Upper lobe of left lung (tissue), 6 donors: ENCODE results near the gene OR52E6. TPM values are rescaled to one million over a fixed set of nuclear protein-coding genes. Genes with fewer than 3 reads are reported as not detected.

Source experiments
- ATAC-seq, 2 donors: fragments of 200-7000 bp; cut with Tn5 transposase; one replicate each; pipeline ENCODE4 v1.9.1; 2022; ENCODE audit warnings: mild to moderate bottlenecking in 2 of 2, moderate library complexity in 2 of 2; ENCODE audit not compliant: low FRiP score in 2 of 2
- DNase-seq, 2 donors: peaks; one replicate each; pipeline ENCODE4 v3.0.0-alpha.2; 2019 to 2020
- H3K27ac ChIP-seq, 4 donors: fragments of 200-600 bp; sonication (generic); one replicate each; pipeline ENCODE4 v1.5.1; 2016 to 2019
- H3K27me3 ChIP-seq, 4 donors: fragments of 200-600 bp; sonication (generic); one replicate each; pipeline ENCODE4 v1.5.1; 2017 to 2019
- H3K36me3 ChIP-seq, 4 donors: fragments of 200-600 bp; sonication (generic); one replicate each; pipeline ENCODE4 v1.5.1; 2016 to 2019
- H3K4me1 ChIP-seq, 4 donors: fragments of 200-600 bp; sonication (generic); one replicate each; pipeline ENCODE4 v1.5.1; 2018 to 2019
- H3K4me3 ChIP-seq, 4 donors: fragments of 200-600 bp; sonication (generic); one replicate each; pipeline ENCODE4 v1.5.1; 2017 to 2019; ENCODE audit warnings: mild to moderate bottlenecking in 2 of 4, moderate library complexity in 1 of 4
- H3K9me3 ChIP-seq, 4 donors: fragments of 200-600 bp; sonication (generic); one replicate each; pipeline ENCODE4 v1.5.1; 2018 to 2019
- EP300 ChIP-seq, 4 donors: sonication (generic); formaldehyde crosslinking; IDR thresholded peaks; one replicate each; pipeline ENCODE4 v1.5.1; 2017; ENCODE audit warnings: antibody characterized with exemption in 4 of 4, control low read depth in 2 of 4
- POLR2A ChIP-seq, 4 donors: fragments of 450-650 bp; IDR thresholded peaks; one replicate each; pipeline ENCODE4 v1.5.1; 2016 to 2017; ENCODE audit warnings: antibody characterized with exemption in 4 of 4, mild to moderate bottlenecking in 2 of 4
- POLR2AphosphoS5 ChIP-seq, 2 donors: sonication (generic); formaldehyde crosslinking; IDR thresholded peaks; one replicate each; pipeline ENCODE4 v1.5.1; 2017; ENCODE audit warnings: antibody characterized with exemption in 2 of 2
- WGBS, 2 donors: methylation state at CpG; one replicate each; pipeline ENCODE4 v1.1.5; 2017 to 2018; 5-methylcytosine and 5-hydroxymethylcytosine counted together
- total RNA-seq, 6 donors: library from RNA; depleted of rRNA in 4 of 6; stranded (reverse); fragments of >200 nt in 4 of 6; gene quantifications; one replicate each; pipeline versions ENCODE4 v1.1.0 to v1.2.1, GENCODE V29; 2016 to 2021
- TF ChIP-seq, protein P1 (sequence below), 6 experiments: fragments of 450-650 bp in 4 of 6; fragments of 200-600 bp in 2 of 6; sonication (generic) in 2 of 6; IDR thresholded peaks; one replicate each; pipeline ENCODE4 v1.5.1; 2016 to 2019; ENCODE audit warnings: antibody characterized with exemption in 6 of 6
- donor health status: DM: no; HTN: no; CAD: no; lungs with moderate emphysema.
- donor health status: DM: no; HTN: yes; CAD: no; lungs with severe emphysema.

OR52E6 gene
- total RNA-seq, 6 donors from 2014 or later, result not detected

DNA sequence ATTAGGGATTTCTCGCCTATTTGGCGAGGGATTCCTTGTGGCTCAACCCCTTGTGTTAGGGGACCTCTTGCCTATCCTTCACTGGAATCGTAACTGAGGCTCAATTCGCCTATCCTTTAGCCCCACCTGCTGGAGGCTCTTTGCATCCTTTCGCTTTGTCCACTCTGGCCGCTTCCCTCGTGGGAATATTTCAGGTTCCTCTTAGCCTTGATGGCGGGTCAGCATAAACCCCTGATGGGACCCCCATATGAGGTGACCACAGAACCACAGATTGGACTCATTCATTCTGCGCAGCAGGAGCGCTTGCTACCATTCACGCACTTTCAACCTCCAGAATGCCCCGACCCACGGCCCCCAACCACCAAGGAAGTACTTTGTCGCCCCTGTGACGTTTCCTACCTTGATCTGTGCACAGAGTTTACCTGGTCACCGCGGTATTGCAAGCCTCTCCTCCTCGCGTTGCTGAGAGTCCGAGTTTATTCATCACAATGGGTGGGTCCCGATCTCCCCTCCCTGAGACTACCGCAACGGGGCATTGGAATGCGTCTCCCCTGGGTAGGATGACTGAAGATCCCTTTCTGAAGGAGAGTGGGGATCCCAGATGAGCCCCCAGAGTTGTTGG, 33.1 kb downstream of the OR52E6 start, which contains the start of gene OR52N2:
TSS of gene OR52N2 (plus strand) at position 425 of the 622 bp plus-strand sequence. CDS start 11,412 bp downstream, outside the sequence.
- peak in 1 of 2 donors; percentile 79 for DNase-seq
- peak; percentile 91 to 97 for ATAC-seq
- peak within 1 kb of the TSS; percentile 44 to 53 (median 49) for H3K4me3 ChIP-seq
- no peak within 1 kb of the TSS for H3K27ac ChIP-seq
- TF ChIP-seq, protein P1, sequence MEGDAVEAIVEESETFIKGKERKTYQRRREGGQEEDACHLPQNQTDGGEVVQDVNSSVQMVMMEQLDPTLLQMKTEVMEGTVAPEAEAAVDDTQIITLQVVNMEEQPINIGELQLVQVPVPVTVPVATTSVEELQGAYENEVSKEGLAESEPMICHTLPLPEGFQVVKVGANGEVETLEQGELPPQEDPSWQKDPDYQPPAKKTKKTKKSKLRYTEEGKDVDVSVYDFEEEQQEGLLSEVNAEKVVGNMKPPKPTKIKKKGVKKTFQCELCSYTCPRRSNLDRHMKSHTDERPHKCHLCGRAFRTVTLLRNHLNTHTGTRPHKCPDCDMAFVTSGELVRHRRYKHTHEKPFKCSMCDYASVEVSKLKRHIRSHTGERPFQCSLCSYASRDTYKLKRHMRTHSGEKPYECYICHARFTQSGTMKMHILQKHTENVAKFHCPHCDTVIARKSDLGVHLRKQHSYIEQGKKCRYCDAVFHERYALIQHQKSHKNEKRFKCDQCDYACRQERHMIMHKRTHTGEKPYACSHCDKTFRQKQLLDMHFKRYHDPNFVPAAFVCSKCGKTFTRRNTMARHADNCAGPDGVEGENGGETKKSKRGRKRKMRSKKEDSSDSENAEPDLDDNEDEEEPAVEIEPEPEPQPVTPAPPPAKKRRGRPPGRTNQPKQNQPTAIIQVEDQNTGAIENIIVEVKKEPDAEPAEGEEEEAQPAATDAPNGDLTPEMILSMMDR (IDR thresholded peaks at IDR 0.05), result peak; percentile 80 to 89 (median 84)
- TF ChIP-seq POLR2AphosphoS5 (IDR thresholded peaks at IDR 0.05), result no peak
- H3K27me3 ChIP-seq, result no peaks in the 10 kb centered on the region
- 11 to 25% methylated on average over 12 to 24 of the region's 24 CpGs for WGBS, 2 donors
- no peaks in the 10 kb centered on the region for H3K36me3 ChIP-seq
- peaks cover 0 to 14% (median 3%) of the 10 kb centered on the region in 4 donors for H3K4me1 ChIP-seq
- H3K9me3 ChIP-seq, result peaks cover 0 to 4% (median under 1%) of the 10 kb centered on the region in 4 donors

DNA sequence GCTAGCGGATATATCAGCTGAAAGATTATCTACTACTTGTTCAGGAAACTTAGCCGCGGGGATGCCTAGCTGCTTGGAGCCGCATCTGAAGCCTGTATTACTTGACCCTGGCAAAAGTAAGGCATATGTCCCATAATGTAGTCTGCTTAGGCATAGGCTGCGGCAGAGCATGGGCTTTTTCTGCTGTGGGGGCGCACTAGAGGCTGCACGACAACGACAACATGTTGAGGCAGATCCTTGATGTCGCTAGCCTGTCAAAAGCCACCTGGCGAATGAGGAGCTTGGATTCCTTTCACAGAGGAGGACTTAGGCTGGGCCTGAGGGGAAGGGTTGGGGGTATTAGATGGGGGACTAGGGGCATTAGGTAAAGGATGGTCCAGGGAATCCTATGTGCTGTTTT, 34.1 kb downstream of the OR52E6 start:
- H3K27ac ChIP-seq, result no peak overlapping the region
- no peak for ATAC-seq

DNA sequence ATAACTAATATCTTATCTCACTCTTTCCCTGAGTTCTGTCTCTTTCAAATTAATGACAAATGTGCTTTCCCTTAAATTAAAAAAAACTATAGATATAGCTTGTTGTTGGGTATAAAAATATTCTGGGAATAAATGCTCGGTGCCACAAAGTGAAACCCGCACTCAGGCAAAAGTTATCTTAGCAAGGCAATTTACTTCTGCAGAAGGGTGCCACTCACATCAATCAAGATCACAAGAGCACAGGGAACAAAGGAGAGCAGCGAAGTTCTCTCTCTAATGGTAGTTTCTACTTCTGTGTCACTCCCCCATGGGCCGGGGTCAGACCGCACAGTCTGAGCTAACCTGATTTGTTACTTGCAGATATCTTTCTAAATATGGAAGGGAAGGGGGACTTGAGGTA, 37.7 kb downstream of the OR52E6 start:
- 85 to 97% methylated on average over 5 of the region's 5 CpGs for WGBS, 2 donors
- ATAC-seq, result no peak

More for the DNA sequence above, 34.1 kb downstream of the OR52E6 start:
- TF ChIP-seq POLR2AphosphoS5 (IDR thresholded peaks at IDR 0.05) (no peak), POLR2A (IDR thresholded peaks at IDR 0.05) (no peak), EP300 (IDR thresholded peaks at IDR 0.05) (no peak)
- TF ChIP-seq, protein P1 (IDR thresholded peaks at IDR 0.05), result no peak
- H3K36me3 ChIP-seq, result no peaks in the 10 kb centered on the region
- no peak for DNase-seq
- peaks cover 0 to 4% (median 2%) of the 10 kb centered on the region in 4 donors for H3K9me3 ChIP-seq
- WGBS, 2 donors, result 74 to 75% methylated on average over 10 of the region's 10 CpGs
- H3K4me3 ChIP-seq, result no peak overlapping the region
- peaks cover 0 to 14% (median 3%) of the 10 kb centered on the region in 4 donors for H3K4me1 ChIP-seq
- H3K27me3 ChIP-seq, result no peaks in the 10 kb centered on the region

DNA sequence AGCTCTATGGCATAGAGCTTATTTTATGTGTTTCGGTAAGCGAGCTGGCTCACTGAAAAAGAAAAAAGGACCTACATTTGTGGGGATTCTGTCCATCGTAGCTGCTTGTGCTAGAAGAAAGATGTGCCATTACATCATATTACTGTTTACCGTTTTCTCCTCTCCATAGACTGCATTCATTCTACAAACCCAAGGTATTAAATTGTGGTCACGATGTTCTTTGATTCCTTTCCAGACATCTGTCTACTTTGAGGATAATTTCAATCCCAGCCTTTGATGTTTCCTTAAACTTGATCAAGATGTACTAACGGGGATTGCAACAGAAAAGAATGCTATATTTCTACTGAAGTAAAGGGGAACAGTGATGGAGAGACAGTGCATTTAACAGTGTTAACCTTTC, 45.2 kb downstream of the OR52E6 start:
- Histone ChIP-seq H3K27ac (no peak overlapping the region), H3K36me3 (no peaks in the 10 kb centered on the region), H3K4me1 (no peaks in the 10 kb centered on the region), H3K27me3 (no peaks in the 10 kb centered on the region), H3K9me3 (no peaks in the 10 kb centered on the region), H3K4me3 (no peak overlapping the region)
- no peak for TF ChIP-seq POLR2AphosphoS5 (IDR thresholded peaks at IDR 0.05)
- TF ChIP-seq, protein P1 (IDR thresholded peaks at IDR 0.05), result no peak
- no peak for TF ChIP-seq POLR2A (IDR thresholded peaks at IDR 0.05)
- TF ChIP-seq EP300 (IDR thresholded peaks at IDR 0.05), result no peak
- DNase-seq (no peak), ATAC-seq (no peak)
- 88 to 93% methylated on average over 6 of the region's 6 CpGs for WGBS, 2 donors

More for the DNA sequence above, 37.7 kb downstream of the OR52E6 start:
- H3K9me3 ChIP-seq, result peaks cover 0 to 4% (median 2%) of the 10 kb centered on the region in 4 donors
- no peak for DNase-seq
- no peaks in the 10 kb centered on the region for H3K36me3 ChIP-seq
- H3K4me3 ChIP-seq, result no peak overlapping the region
- TF ChIP-seq, protein P1 (IDR thresholded peaks at IDR 0.05), result no peak
- TF ChIP-seq POLR2AphosphoS5 (IDR thresholded peaks at IDR 0.05), result no peak
- TF ChIP-seq EP300 (IDR thresholded peaks at IDR 0.05), result no peak
- TF ChIP-seq POLR2A (IDR thresholded peaks at IDR 0.05), result no peak
- peaks cover 0 to 8% (median 1%) of the 10 kb centered on the region in 4 donors for H3K4me1 ChIP-seq
- no peaks in the 10 kb centered on the region for H3K27me3 ChIP-seq
- H3K27ac ChIP-seq, result no peak overlapping the region

DNA sequence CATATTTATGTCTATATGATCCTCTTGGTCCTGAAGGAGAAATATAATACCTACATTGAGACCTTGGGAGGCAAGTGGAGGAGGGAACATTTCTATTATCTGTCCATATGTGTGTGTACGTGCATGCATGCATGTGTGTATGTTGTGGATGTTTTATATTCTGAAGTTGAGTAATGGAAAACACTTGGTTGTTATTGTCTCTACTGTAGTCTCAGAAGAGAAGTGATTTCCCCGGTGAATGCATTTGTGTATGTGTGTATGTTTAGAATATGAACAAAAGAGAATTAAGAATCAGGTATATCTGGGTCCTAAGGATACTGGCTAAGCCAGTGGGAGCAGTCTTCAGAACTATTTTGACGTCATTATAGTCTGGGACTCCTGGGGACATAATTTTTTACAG, 50.5 kb downstream of the OR52E6 start, which contains the start of gene OR52N1:
TSS of gene OR52N1 (minus strand) at position 101 of the 400 bp plus-strand sequence. CDS start 2,449 bp downstream, outside the sequence.
- TF ChIP-seq, protein P1 (IDR thresholded peaks at IDR 0.05), result no peak
- TF ChIP-seq POLR2AphosphoS5 (IDR thresholded peaks at IDR 0.05), result no peak
- no peak for TF ChIP-seq EP300 (IDR thresholded peaks at IDR 0.05)
- no peak for TF ChIP-seq POLR2A (IDR thresholded peaks at IDR 0.05)

More for the DNA sequence above, 50.5 kb downstream of the OR52E6 start, which contains the start of gene OR52N1:
- no peak for DNase-seq
- H3K27ac ChIP-seq, result no peak within 1 kb of the TSS
- ATAC-seq, result no peak
- H3K9me3 ChIP-seq, result no peaks in the 10 kb centered on the region
- H3K36me3 ChIP-seq, result no peaks in the 10 kb centered on the region
- no peaks in the 10 kb centered on the region for H3K4me1 ChIP-seq
- H3K4me3 ChIP-seq, result no peak within 1 kb of the TSS
- H3K27me3 ChIP-seq, result no peaks in the 10 kb centered on the region
- 72 to 77% methylated on average over 3 of the region's 3 CpGs for WGBS, 2 donors
